Endodermal cell (in vitro differentiated cells): ENCODE data around the gene HSP90AB1. TPM values are rescaled to one million over a fixed set of nuclear protein-coding genes. Genes with fewer than 3 reads are reported as not detected.
A peak's percentile ranks its signal among the peaks of the same experiment; 100 is the strongest.

Source experiments
- DNase-seq: peaks from one replicate; pipeline ENCODE4 v3.0.0-alpha.2; 2017
- H3K27ac ChIP-seq: 2 replicates; pipeline ENCODE4 v1.5.1; 2013; ENCODE audit warnings: mild to moderate bottlenecking, low read depth, low read length, moderate library complexity
- H3K27me3 ChIP-seq: 2 replicates; pipeline ENCODE4 v1.6.1; 2013; ENCODE audit warnings: mild to moderate bottlenecking, low read length, moderate library complexity; ENCODE audit not compliant: insufficient read depth, control insufficient read depth, poor library complexity, severe bottlenecking
- H3K36me3 ChIP-seq: 2 replicates; pipeline ENCODE4 v1.7.0; 2013; ENCODE audit warnings: mild to moderate bottlenecking, low read length, moderate library complexity; ENCODE audit not compliant: control insufficient read depth, insufficient read depth
- H3K4me1 ChIP-seq: one replicate; pipeline ENCODE4 v1.7.0; 2013; ENCODE audit warnings: low read length; ENCODE audit not compliant: control insufficient read depth, insufficient read depth
- H3K4me3 ChIP-seq: 2 replicates; pipeline ENCODE4 v1.5.1; 2013; ENCODE audit warnings: mild to moderate bottlenecking, low read length, moderate library complexity
- H3K9ac ChIP-seq: 2 replicates; pipeline ENCODE4 v1.6.1; 2013; ENCODE audit warnings: mild to moderate bottlenecking, low read length, moderate library complexity; ENCODE audit not compliant: poor library complexity, severe bottlenecking; ENCODE audit errors: extremely low read depth
- H3K9me3 ChIP-seq: 2 replicates; pipeline ENCODE4 v1.6.1; 2013; ENCODE audit warnings: mild to moderate bottlenecking, low read length, moderate library complexity; ENCODE audit not compliant: control insufficient read depth
- H3K27ac Mint-ChIP-seq: 2 replicates; pipeline ENCODE4 v1.8.0; 2020; ENCODE audit warnings: mixed read lengths
- H3K27me3 Mint-ChIP-seq: 2 replicates; pipeline ENCODE4 v1.8.0; 2021; ENCODE audit warnings: mild to moderate bottlenecking, mixed read lengths; ENCODE audit not compliant: insufficient read depth
- H3K36me3 Mint-ChIP-seq: 2 replicates; pipeline ENCODE4 v1.8.0; 2020; ENCODE audit warnings: low read depth, mixed read lengths
- H3K4me1 Mint-ChIP-seq: 2 replicates; pipeline ENCODE4 v1.8.0; 2020; ENCODE audit warnings: mixed read lengths
- H3K4me3 Mint-ChIP-seq: 2 replicates; pipeline ENCODE4 v1.8.0; 2020; ENCODE audit warnings: mild to moderate bottlenecking, moderate library complexity, mixed read lengths
- H3K9me3 Mint-ChIP-seq: 2 replicates; pipeline ENCODE4 v1.8.0; 2020; ENCODE audit warnings: mild to moderate bottlenecking, mixed read lengths
- CTCF ChIP-seq: fragments of 200-600 bp; sonication (generic); conservative IDR thresholded peaks from 2 replicates; pipeline ENCODE4 v1.5.0; 2021; ENCODE audit warnings: antibody characterized with exemption, mild to moderate bottlenecking
- WGBS, 2 experiments: methylation state at CpG; one replicate each; pipeline versions ENCODE4 v1.1.5 to v1.1.7; 2013; ENCODE audit warnings: missing lambda C conversion rate in 2 of 2, mixed read lengths in 1 of 2; ENCODE audit not compliant: insufficient coverage in 1 of 2, insufficient read length in 1 of 2; 5-methylcytosine and 5-hydroxymethylcytosine counted together
- total RNA-seq, 2 donors: library from RNA; stranded (reverse); fragmentation: NEBNext Ultra II Directional in 1 of 2; extraction: Animal tissue kit (Norgen Biotek cat#: 25700) in 1 of 2; gene quantifications; 2 replicates in 1 of 2; 3 replicates in 1 of 2; pipeline ENCODE4 v1.2.1, GENCODE V29; 2021

Gene HSP90AB1
- total RNA-seq, 2 donors from 2014 or later: 1,356 to 1,422 TPM

GRCh38 chr6:44237813-44238433 is 9.0 kb upstream of the HSP90AB1 start:
- H3K36me3 ChIP-seq: no peaks in the 10 kb centered on the region
- peaks cover 7% of the 10 kb centered on the region for H3K4me1 ChIP-seq
- DNase-seq: peak; percentile 90
- TF ChIP-seq CTCF: peak; percentile 99
- H3K9me3 ChIP-seq: no peaks in the 10 kb centered on the region
- no peak overlapping the region for H3K27ac ChIP-seq
- Mint-ChIP-seq H3K4me1 (peaks cover 24% of the 10 kb centered on the region), H3K36me3 (peaks cover 12% of the 10 kb centered on the region), H3K27ac (peak overlapping the region; percentile 97), H3K4me3 (peak overlapping the region; percentile 71), H3K9me3 (no peaks in the 10 kb centered on the region), H3K27me3 (peaks cover 4% of the 10 kb centered on the region)
- H3K9ac ChIP-seq: peak overlapping the region; percentile 87
- peak overlapping the region; percentile 81 for H3K4me3 ChIP-seq
- no peaks in the 10 kb centered on the region for H3K27me3 ChIP-seq
- WGBS, 2 experiments: 4 to 5% methylated on average over 21 to 42 of the region's 42 CpGs

- no peaks in the 10 kb centered on the region for H3K9me3 ChIP-seq
- no peak for TF ChIP-seq CTCF
- DNase-seq: no peak
- WGBS, 2 experiments: 75 to 89% methylated on average over 2 to 7 of the region's 7 CpGs
- H3K9ac ChIP-seq: no peak overlapping the region
- Mint-ChIP-seq H3K9me3 (no peaks in the 10 kb centered on the region), H3K4me1 (peaks cover 21% of the 10 kb centered on the region), H3K27ac (no peak overlapping the region), H3K4me3 (peak overlapping the region; percentile 71), H3K27me3 (peaks cover 4% of the 10 kb centered on the region), H3K36me3 (peaks cover 5% of the 10 kb centered on the region)
- H3K27ac ChIP-seq: no peak overlapping the region
- no peaks in the 10 kb centered on the region for H3K27me3 ChIP-seq
- no peak overlapping the region for H3K4me3 ChIP-seq
- H3K4me1 ChIP-seq: peaks cover 7% of the 10 kb centered on the region
- H3K36me3 ChIP-seq: no peaks in the 10 kb centered on the region
Observed at GRCh38 chr6:44238687-44239350, 8.1 kb upstream of the HSP90AB1 start.

GRCh38 chr6:44243345-44243744 is 3.6 kb upstream of the HSP90AB1 start:
- Mint-ChIP-seq H3K4me1 (peaks cover 9% of the 10 kb centered on the region), H3K36me3 (peaks cover 10% of the 10 kb centered on the region), H3K27ac (no peak overlapping the region), H3K9me3 (peaks cover 2% of the 10 kb centered on the region), H3K4me3 (no peak overlapping the region), H3K27me3 (peaks cover 4% of the 10 kb centered on the region)
- DNase-seq: no peak
- no peak overlapping the region for H3K27ac ChIP-seq
- WGBS, 2 experiments: 89 to 96% methylated on average over 3 to 7 of the region's 7 CpGs
- TF ChIP-seq CTCF: no peak
- H3K9me3 ChIP-seq: no peaks in the 10 kb centered on the region
- H3K4me1 ChIP-seq: no peaks in the 10 kb centered on the region
- peaks cover 6% of the 10 kb centered on the region for H3K36me3 ChIP-seq
- H3K4me3 ChIP-seq: no peak overlapping the region
- H3K9ac ChIP-seq: no peak overlapping the region
- H3K27me3 ChIP-seq: no peaks in the 10 kb centered on the region
